Measurements from ENCODE around the gene PROC. TPM values are rescaled to one million over a fixed set of nuclear protein-coding genes. Genes with fewer than 3 reads are reported as not detected.

PROC gene
- total and polyA plus RNA-seq, 8 donors: 0.50 to 4.6 (median 3.7) TPM; not detected in 1

GRCh38 chr2:127414638-127415592 is 3.3 kb upstream of the PROC start:
- TF ChIP-seq CTCF (IDR thresholded peaks at IDR 0.05): no peak
- ATAC-seq (no peak), DNase-seq (peak in 1 of 4 donors; percentile 43)
- intact Hi-C loops (cut with DNase I): no loop called here
- H3K36me3 ChIP-seq: no peaks in the 10 kb centered on the region
- no peak overlapping the region for H3K27ac ChIP-seq
- H3K4me1 ChIP-seq: peaks cover 20 to 46% of the 10 kb centered on the region in 2 donors
- H3K4me3 ChIP-seq: no peak overlapping the region
- no peaks in the 10 kb centered on the region for H3K9me3 ChIP-seq
- H3K27me3 ChIP-seq: peaks cover 0 to 19% of the 10 kb centered on the region in 2 donors

GRCh38 chr2:127415593-127416505 is 2.4 kb upstream of the PROC start:
- ATAC-seq (peak; percentile 96), DNase-seq (peak in 3 of 4 donors; percentile 74 to 95 (median 84))
- H3K27me3 ChIP-seq: peaks cover 0 to 22% of the 10 kb centered on the region in 2 donors
- H3K9me3 ChIP-seq: no peaks in the 10 kb centered on the region
- peak; percentile 62 to 67 for TF ChIP-seq CTCF (IDR thresholded peaks at IDR 0.05)
- H3K4me1 ChIP-seq: peaks cover 13 to 43% of the 10 kb centered on the region in 2 donors
- intact Hi-C loops (cut with DNase I): no loop called here
- no peak overlapping the region for H3K27ac ChIP-seq
- H3K36me3 ChIP-seq: no peaks in the 10 kb centered on the region
- H3K4me3 ChIP-seq: peak overlapping the region; percentile 31 to 38

- DNase-seq (no peak), ATAC-seq (peak; percentile 16)
- H3K27me3 ChIP-seq: peaks cover 0 to 29% of the 10 kb centered on the region in 2 donors
- no peaks in the 10 kb centered on the region for H3K9me3 ChIP-seq
- H3K27ac ChIP-seq: no peak overlapping the region
- H3K4me1 ChIP-seq: peaks cover 7 to 36% of the 10 kb centered on the region in 2 donors
- no peaks in the 10 kb centered on the region for H3K36me3 ChIP-seq
- intact Hi-C loops (cut with DNase I): no loop called here
- no peak for TF ChIP-seq CTCF (IDR thresholded peaks at IDR 0.05)
- peak overlapping the region; percentile 31 to 38 for H3K4me3 ChIP-seq
Observed at GRCh38 chr2:127416506-127417001, 1.7 kb upstream of the PROC start.

- no peaks in the 10 kb centered on the region for H3K9me3 ChIP-seq
- no peaks in the 10 kb centered on the region for H3K36me3 ChIP-seq
- intact Hi-C loops (cut with DNase I): no loop called here
- DNase-seq: no peak
- H3K4me3 ChIP-seq: no peak overlapping the region
- no peak for ATAC-seq
- no peak for TF ChIP-seq CTCF (IDR thresholded peaks at IDR 0.05)
- no peak overlapping the region for H3K27ac ChIP-seq
- H3K27me3 ChIP-seq: peaks cover 5 to 38% of the 10 kb centered on the region in 2 donors
- H3K4me1 ChIP-seq: peaks cover 2 to 28% of the 10 kb centered on the region in 2 donors
Observed at GRCh38 chr2:127417406-127417805, 821 bp upstream of the PROC start.
